HUES64 (cell line): ENCODE data around the gene LOXL3.

Experiments used
- H3K27ac ChIP-seq: 2 replicates; pipeline ENCODE4 v1.7.0; 2013; ENCODE audit warnings: low read depth, low read length, inconsistent platforms
- H3K27me3 ChIP-seq: 2 replicates; pipeline ENCODE4 v1.6.1; 2013; ENCODE audit warnings: mild to moderate bottlenecking, low read length; ENCODE audit not compliant: insufficient read depth
- H3K36me3 ChIP-seq: 2 replicates; pipeline ENCODE4 v1.6.1; 2013; ENCODE audit warnings: mild to moderate bottlenecking, low read length; ENCODE audit not compliant: insufficient read depth
- H3K4me1 ChIP-seq: 2 replicates; pipeline ENCODE4 v1.6.1; 2013; ENCODE audit warnings: mild to moderate bottlenecking, low read length, moderate library complexity; ENCODE audit not compliant: insufficient read depth
- H3K4me3 ChIP-seq: 2 replicates; pipeline ENCODE4 v1.5.1; 2013; ENCODE audit warnings: mild to moderate bottlenecking, low read length, moderate library complexity
- H3K9ac ChIP-seq: 2 replicates; pipeline ENCODE4 v1.6.1; 2013; ENCODE audit warnings: mild to moderate bottlenecking, low read depth, low read length
- H3K9me3 ChIP-seq: 2 replicates; pipeline ENCODE4 v1.6.1; 2013; ENCODE audit warnings: low read depth, low read length; ENCODE audit not compliant: insufficient read depth
- WGBS: fragments of 150-250, 120-280 bp; methylation state at CpG from one replicate; pipeline ENCODE4 v1.1.7; 2013; ENCODE audit warnings: missing lambda C conversion rate; 5-methylcytosine and 5-hydroxymethylcytosine counted together

The LOXL3 gene

DNA sequence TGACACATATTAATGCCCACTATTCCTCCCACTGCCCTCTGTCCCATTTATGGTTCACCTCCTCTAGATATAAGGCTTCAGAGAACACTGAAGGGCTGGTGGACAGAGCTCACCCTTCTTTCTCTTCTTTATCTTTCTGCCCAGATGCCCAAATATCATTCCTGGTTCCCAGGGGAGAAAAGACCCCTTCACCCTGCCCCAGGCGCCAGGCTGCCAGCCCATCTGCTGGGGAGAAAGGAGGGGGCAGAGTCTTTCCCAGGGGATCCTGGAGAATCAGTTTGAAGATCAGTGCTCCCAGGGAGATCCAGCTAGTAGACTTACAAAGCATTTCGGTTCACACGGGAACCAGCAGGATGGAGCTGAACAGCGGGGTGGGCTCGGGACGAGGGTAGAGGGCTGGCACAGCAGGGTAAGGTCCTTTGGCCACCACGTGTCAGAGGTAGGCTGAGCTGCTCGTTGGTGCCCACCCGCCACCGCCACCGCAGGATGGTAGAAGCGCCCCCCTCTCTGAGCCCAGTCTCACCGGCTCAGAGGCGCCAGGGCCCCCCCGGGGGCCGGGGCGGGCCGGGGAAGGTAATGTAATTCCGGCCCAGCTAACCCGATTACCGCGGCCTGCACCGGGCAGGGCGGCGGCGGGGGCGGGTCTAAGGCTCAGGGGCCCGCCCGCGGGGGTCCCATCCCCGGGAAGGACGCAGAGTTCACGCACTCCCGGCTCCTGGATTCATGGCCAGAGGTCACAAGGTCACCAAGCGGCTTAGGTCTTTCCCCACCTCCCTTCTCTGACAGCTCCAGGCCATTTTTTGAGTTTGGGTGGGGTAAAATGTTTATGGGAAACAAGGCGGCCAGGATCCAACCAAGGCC is 40.8 kb downstream of the LOXL3 start:
- H3K9ac ChIP-seq, result no peak overlapping the region
- peaks cover 98% of the 10 kb centered on the region for H3K27me3 ChIP-seq
- 3% methylated on average over 36 of the region's 36 CpGs for WGBS
- H3K36me3 ChIP-seq, result no peaks in the 10 kb centered on the region
- H3K27ac ChIP-seq, result no peak overlapping the region
- peak overlapping the region; percentile 26; the same call in 1 of the 2 replicates for H3K4me3 ChIP-seq
- H3K4me1 ChIP-seq, result peaks cover 8% of the 10 kb centered on the region; the same call in 1 of the 2 replicates
- H3K9me3 ChIP-seq, result peaks cover 6% of the 10 kb centered on the region; the same call in 1 of the 2 replicates

DNA sequence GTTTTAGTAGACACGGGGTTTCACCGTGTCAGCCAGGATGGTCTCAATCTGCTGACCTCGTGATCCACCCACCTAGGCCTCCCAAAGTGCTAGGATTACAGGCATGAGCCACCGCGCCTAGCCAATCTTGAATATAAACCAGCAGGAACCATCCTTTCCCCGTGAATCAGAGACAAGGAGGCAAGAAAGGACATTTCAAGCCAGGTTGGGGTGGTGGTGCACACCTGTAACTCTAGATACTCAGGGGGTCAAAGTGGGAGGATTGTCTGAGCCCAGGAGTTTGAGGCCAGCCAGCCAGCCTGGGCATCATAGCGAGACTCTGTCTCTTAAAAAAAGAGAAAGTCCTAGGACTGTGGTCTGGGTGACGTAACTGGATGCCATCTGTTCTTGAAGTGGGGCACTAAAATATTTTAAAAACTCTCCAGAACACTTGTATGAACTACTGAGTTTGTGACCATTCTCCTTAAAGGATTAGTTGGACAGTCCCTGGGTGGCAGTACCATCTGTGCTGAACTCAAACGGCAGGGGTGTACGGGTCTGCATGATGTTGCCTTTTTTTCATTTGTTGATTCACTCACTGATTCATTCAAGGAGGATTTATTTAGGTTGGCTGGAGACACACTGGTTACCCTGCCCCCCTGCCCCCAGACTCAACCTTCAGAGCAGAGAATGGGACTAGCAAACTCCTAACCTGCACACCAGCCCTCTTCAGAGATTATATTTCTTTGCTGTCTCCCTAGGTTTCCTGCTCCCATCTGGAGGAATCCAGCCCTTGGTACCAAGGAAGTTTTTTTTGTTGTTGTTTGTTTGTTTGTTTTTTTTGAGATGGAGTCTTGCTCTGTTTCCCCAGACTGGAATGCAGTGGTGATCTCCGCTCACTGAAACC is 42.4 kb downstream of the LOXL3 start:
- H3K27ac ChIP-seq, result no peak overlapping the region
- H3K4me3 ChIP-seq, result no peak overlapping the region
- 75% methylated on average over 11 of the region's 11 CpGs for WGBS
- peaks cover under 1% of the 10 kb centered on the region; the same call in 1 of the 2 replicates for H3K9me3 ChIP-seq
- no peaks in the 10 kb centered on the region for H3K36me3 ChIP-seq
- peaks cover 13% of the 10 kb centered on the region; the same call in 1 of the 2 replicates for H3K4me1 ChIP-seq
- peaks cover 81% of the 10 kb centered on the region for H3K27me3 ChIP-seq
- no peak overlapping the region for H3K9ac ChIP-seq

DNA sequence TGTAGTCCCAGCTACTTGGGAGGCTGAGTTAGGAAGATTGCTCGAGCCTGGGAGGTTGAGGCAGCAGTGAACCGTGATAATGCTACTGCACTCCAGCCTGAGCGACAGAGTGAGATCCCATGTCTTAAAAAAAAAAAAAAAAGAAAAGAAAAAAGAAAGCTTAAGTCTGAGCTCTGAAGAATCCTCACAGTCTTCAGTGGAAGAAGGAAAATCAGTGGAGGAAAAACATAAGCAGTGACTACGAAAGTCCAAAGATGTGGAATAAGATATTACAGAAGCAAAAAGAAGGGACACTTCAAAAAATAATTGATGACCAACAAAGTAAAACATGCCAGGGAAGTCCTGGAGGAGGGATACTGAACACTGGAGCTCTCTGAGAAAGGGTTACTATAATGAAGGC is 43.5 kb downstream of the LOXL3 start:
- Histone ChIP-seq H3K9me3 (no peaks in the 10 kb centered on the region), H3K27me3 (peaks cover 76% of the 10 kb centered on the region), H3K4me1 (peaks cover 13% of the 10 kb centered on the region; the same call in 1 of the 2 replicates), H3K9ac (no peak overlapping the region), H3K4me3 (no peak overlapping the region), H3K36me3 (peaks cover 8% of the 10 kb centered on the region), H3K27ac (no peak overlapping the region)
- WGBS, result 86% methylated on average over 4 of the region's 4 CpGs

DNA sequence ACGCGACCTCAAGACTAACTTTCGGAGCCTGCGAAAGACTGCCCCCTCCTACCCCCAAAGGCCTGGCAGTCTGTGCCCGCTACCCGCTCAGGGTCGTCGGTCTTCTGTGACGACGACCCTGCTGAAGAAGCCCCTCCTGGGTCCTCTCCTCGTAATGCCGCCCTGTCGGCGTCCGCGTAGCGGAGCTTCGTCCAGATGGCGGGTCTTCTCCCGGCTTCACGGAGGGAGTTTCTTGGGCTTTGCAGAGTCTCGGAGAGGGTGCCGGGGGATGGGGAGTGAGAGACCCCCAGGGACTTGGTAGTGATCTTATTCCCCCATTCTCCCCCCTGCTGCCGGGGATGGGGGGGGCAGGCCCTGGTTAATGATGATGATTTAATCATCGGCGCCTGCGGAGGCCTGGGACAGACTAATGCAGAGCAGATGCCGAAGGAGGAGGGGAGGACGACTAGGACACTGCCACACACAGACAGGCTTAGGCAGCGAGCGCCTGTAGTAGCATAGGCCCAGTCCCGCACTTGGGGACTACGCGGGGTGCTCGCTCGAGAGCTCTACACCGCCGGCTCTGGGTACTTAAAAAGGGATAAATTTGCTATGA is 45.7 kb downstream of the LOXL3 start:
- H3K9me3 ChIP-seq, result no peaks in the 10 kb centered on the region
- H3K27ac ChIP-seq, result peak overlapping the region; percentile 95; the same call in 1 of the 2 replicates
- H3K4me1 ChIP-seq, result peaks cover 17% of the 10 kb centered on the region; the same call in 1 of the 2 replicates
- H3K27me3 ChIP-seq, result peaks cover 76% of the 10 kb centered on the region
- peak overlapping the region; percentile 90 for H3K9ac ChIP-seq
- 5% methylated on average over 36 of the region's 38 CpGs for WGBS
- peak overlapping the region; percentile 79 for H3K4me3 ChIP-seq
- H3K36me3 ChIP-seq, result peaks cover 14% of the 10 kb centered on the region

DNA sequence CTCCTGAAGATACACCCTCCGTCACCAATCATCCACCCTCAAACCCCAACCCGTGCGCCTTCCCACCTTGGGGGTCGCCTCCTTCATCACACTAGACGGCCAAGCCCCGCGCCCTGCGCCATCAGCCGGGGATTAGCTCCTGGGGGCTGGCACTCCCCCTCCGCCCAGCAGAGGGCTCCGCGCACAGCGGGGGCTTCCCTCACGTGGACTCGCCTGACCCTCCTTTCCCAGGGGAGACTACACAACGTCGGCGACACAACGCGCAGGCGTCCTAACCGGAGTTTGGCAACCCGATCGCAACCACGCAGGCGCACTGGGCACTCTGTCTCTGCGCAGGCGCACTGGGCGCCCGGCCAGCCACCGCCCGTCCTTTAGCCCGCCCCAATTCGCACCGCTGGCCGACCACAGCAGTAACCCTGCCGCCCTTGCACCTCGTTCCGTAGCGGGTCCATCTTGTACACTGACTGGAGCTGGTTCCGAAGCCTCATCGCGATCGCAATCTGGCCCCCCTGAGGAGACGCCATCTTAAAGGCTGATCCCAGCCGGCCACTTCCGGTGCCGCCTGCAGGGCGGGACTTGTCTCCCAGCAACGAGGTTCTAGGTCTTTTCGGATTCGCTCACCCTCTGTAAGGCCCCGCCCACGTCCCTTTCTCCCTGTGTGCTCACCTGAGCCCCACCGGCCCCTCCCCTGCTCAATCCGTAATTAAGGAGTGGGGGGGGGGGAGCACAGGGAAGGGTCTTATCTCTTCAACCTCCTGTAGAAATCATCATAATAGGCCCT is 46.4 kb downstream of the LOXL3 start, which contains the start of gene PCGF1:
PCGF1 (minus strand) TSS at position 551 of the 781 bp plus-strand sequence; CDS start at position 524, 27 bp downstream.
- H3K4me1 ChIP-seq, result peaks cover 17% of the 10 kb centered on the region; the same call in 1 of the 2 replicates
- H3K27me3 ChIP-seq, result peaks cover 76% of the 10 kb centered on the region
- peak within 1 kb of the TSS; percentile 79 for H3K4me3 ChIP-seq
- peak within 1 kb of the TSS; percentile 90 for H3K9ac ChIP-seq
- no peaks in the 10 kb centered on the region for H3K9me3 ChIP-seq
- H3K36me3 ChIP-seq, result peaks cover 14% of the 10 kb centered on the region
- H3K27ac ChIP-seq, result peak within 1 kb of the TSS; percentile 95
- under 1% methylated on average over 53 of the region's 56 CpGs for WGBS

DNA sequence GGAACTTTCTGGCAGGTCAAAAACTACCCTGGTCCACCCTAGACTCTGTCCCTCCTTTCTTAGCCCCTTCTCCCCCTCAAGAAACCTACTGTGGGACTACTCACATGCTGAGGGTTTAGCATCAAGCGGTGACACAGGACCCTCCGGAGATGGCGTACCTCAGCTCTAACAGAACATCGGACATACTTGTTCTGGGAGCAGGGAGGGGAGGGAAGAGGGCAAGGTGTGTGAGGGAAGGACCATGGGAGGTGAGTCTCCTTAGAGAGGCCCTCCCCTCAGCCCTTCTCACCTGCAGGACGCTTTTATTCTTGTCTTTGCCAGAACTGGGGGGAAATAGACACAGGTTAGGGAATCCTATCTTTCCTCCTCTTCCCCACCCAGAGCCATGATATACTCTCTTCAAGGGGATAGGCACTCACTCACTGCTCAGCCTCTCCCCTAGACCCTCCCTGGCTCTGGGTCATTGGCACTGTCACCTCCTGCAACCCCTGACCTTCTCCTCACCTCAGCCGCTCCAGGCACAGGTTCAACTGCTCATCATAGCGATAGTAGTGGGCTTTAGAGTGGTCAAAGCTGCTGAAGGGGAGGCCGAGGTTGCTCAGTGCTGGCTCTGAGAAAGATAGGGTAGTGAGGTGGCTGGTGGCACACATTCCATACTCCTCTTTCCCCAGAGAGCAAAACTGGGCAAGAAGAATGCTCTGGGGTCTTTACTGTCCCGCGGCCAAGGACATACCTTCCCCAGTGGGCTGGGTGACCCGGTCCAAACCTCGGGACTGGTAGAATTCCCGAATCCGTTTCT is 48.1 kb downstream of the LOXL3 start:
- H3K27ac ChIP-seq, result no peak overlapping the region
- peaks cover 76% of the 10 kb centered on the region for H3K27me3 ChIP-seq
- WGBS, result 96% methylated on average over 14 of the region's 14 CpGs
- H3K4me3 ChIP-seq, result no peak overlapping the region
- peaks cover 14% of the 10 kb centered on the region for H3K36me3 ChIP-seq
- H3K4me1 ChIP-seq, result peaks cover 24% of the 10 kb centered on the region
- H3K9me3 ChIP-seq, result no peaks in the 10 kb centered on the region
- no peak overlapping the region for H3K9ac ChIP-seq

DNA sequence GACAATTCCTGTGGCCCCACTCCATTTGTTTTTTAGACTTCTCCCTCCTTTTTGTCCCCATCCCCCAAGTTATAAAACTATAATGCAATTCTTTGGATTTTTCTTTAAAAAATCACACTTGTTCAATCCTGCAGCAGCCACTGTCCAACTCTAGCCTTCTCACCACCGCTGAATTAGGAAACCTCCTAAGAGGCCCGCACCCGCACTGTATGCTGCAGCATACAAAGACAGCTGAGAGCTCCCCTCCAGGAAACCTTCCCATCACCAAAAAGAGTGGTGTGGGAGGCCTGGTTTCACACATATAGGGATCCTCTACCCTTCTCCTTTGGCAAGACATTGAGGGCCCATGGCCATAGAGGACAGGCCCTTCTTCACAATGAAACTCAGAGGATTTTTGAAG is 49.2 kb downstream of the LOXL3 start:
- peaks cover 14% of the 10 kb centered on the region for H3K36me3 ChIP-seq
- H3K4me1 ChIP-seq, result peaks cover 32% of the 10 kb centered on the region
- 97% methylated on average over 3 of the region's 3 CpGs for WGBS
- H3K27me3 ChIP-seq, result peaks cover 76% of the 10 kb centered on the region
- H3K9me3 ChIP-seq, result no peaks in the 10 kb centered on the region
- no peak overlapping the region for H3K4me3 ChIP-seq
- no peak overlapping the region for H3K9ac ChIP-seq
- no peak overlapping the region for H3K27ac ChIP-seq

DNA sequence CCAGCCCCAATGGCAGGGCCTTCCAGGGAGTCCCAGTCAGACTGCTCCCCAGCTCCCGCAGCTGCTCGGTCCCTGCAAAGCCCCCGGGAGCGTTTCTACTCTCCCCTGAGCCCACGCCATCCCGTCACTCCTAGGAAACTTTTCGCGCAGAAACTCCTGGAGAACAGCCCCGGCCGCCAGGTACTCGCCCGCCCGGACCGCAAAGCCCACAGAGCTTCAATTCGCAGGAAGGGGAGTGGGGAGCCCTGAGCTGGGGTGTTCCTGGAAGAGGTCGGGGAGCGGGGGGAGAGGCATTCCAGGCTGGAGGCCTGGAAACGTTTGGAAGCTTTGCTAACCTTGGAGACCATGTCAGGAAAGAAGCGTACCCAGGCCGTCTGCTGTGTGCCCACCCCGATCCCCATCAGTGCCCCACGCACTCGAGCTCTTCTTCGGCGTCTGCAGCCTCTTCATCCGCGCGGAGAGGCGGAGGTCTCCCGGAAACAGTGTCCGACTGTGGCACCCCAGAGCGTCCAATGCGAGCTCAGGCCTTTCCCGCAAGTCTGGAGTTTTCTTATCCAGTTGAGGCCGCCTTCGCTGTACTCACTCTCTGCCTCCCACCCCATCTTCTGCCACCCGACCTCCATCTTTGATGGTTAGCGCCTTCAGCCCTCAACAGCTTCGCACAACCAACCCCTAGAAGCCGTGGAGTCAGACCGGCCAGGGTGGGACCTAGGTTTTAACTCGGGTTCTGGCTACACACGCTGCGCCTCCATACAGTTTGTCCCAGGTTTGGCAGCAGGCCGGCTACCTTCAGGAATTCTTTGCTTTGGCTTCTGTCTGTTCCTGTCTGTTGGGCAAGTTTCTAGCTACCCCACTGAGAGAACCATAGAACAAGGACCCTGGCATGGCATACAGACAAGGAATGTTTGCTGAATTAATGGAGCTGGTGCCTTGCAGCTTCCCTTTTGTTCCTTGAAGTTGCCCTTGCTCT is 50.0 kb downstream of the LOXL3 start:
- Histone ChIP-seq H3K4me3 (peak overlapping the region; percentile 62), H3K27ac (no peak overlapping the region), H3K9ac (0 out of 2 replicates have a peak overlapping the region, but pooled peaks have one; percentile 40), H3K4me1 (peaks cover 32% of the 10 kb centered on the region), H3K9me3 (no peaks in the 10 kb centered on the region), H3K36me3 (peaks cover 14% of the 10 kb centered on the region), H3K27me3 (peaks cover 76% of the 10 kb centered on the region)
- WGBS, result 65% methylated on average over 45 of the region's 45 CpGs
